ENCODE measurements around the gene NELFCD.

DNA sequence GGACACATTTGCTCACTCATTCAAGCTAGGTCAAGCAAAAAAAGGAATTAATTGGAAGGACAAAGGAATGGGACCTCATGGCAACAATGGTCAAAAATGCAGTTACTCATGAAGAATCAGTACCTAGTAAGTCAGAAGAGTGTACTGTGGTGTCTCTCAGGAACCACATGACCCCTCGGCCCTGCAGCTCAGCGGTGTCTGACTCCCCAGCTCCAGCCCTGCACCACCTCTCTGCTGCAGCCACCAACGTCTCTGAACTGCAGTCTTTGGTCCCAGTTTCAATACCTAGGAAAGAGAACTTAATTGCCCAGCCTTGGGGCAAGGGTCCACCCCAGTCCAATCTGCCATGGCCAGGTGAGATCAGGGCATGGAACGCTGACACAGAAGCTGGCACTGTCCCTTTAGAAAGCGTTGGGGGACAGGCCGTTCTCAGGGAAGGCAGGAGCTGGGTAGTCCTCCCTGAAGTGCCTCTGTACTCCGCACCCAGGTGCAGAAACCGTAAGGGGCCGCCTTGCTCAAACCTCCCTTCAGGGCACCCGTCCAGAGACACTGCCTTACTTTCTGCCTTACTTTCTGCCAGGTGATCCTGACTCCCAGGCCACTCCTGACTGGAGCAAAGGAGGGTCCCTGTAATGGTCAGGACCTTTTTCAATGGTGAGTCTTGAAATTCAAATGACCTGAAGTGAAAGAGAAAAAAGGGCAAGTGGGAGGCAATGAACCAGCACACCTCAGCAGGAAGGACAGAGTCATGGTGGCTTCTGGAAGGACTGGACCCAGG is 13.2 kb upstream of the NELFCD start:
- TF ChIP-seq, protein P1, sequence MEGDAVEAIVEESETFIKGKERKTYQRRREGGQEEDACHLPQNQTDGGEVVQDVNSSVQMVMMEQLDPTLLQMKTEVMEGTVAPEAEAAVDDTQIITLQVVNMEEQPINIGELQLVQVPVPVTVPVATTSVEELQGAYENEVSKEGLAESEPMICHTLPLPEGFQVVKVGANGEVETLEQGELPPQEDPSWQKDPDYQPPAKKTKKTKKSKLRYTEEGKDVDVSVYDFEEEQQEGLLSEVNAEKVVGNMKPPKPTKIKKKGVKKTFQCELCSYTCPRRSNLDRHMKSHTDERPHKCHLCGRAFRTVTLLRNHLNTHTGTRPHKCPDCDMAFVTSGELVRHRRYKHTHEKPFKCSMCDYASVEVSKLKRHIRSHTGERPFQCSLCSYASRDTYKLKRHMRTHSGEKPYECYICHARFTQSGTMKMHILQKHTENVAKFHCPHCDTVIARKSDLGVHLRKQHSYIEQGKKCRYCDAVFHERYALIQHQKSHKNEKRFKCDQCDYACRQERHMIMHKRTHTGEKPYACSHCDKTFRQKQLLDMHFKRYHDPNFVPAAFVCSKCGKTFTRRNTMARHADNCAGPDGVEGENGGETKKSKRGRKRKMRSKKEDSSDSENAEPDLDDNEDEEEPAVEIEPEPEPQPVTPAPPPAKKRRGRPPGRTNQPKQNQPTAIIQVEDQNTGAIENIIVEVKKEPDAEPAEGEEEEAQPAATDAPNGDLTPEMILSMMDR (conservative IDR thresholded peaks at IDR 0.05; ENCODE audit: low read depth, low read length), result no peak
- TF ChIP-seq EZH2 (IDR thresholded peaks at IDR 0.05; ENCODE audit: borderline replicate concordance, low read depth, low read length, poor library complexity, severe bottlenecking), result no peak
